Stimulated activated CD8-positive, alpha-beta memory T cell treated with anti-CD3 and anti-CD28 coated beads, Interleukin-15, amount 100 ng/mL, for 1 hour (primary cell): ENCODE measurements around the gene PTPRN.
"Not testable (repeated sequence)": the region's sequence is repeated elsewhere in the genome, so short reads cannot be mapped to it uniquely, and the experiment has no call there.

Experiments
- DNase-seq: peaks from one replicate; pipeline ENCODE4 v3.0.0-alpha.2; 2020; ENCODE audit warnings: low read depth

The PTPRN gene

GRCh38 chr2:219266886-219267285 lies 42.3 kb downstream of the PTPRN start:
- DNase-seq: no peak

- no peak for DNase-seq
Observed at GRCh38 chr2:219266232-219266631, 43.0 kb downstream of the PTPRN start.

GRCh38 chr2:219261024-219261855 lies 48.0 kb downstream of the PTPRN start:
- DNase-seq: no peak

- DNase-seq: not testable (repeated sequence)
Observed at GRCh38 chr2:219258942-219259341, 50.3 kb downstream of the PTPRN start.

- DNase-seq: no peak
Observed at GRCh38 chr2:219254590-219255201, 54.5 kb downstream of the PTPRN start.

- peak; percentile 84 for DNase-seq
Observed at GRCh38 chr2:219253753-219254589, 55.2 kb downstream of the PTPRN start, which contains the start of gene TUBA4A. Gene TUBA4A (minus strand): TSS chr2:219253918. CDS start chr2:219253858, 60 bp downstream.

GRCh38 chr2:219252900-219253752 lies 56.1 kb downstream of the PTPRN start, which contains the start of gene TUBA4B:
Gene TUBA4B (plus strand): TSS chr2:219253243. CDS start chr2:219253408, 165 bp downstream.
- DNase-seq: no peak

- no peak for DNase-seq
Observed at GRCh38 chr2:219252570-219252899, 56.7 kb downstream of the PTPRN start.

GRCh38 chr2:219252084-219252483 lies 57.1 kb downstream of the PTPRN start:
- DNase-seq: no peak

GRCh38 chr2:219251656-219252055 lies 57.5 kb downstream of the PTPRN start:
- DNase-seq: no peak

GRCh38 chr2:219250049-219250781 lies 59.0 kb downstream of the PTPRN start:
- DNase-seq: no peak

GRCh38 chr2:219249203-219249980 lies 59.8 kb downstream of the PTPRN start:
- DNase-seq: no peak

GRCh38 chr2:219248845-219249202 lies 60.4 kb downstream of the PTPRN start:
- DNase-seq: no peak

- DNase-seq: no peak
Observed at GRCh38 chr2:219247678-219248642, 61.2 kb downstream of the PTPRN start.

- DNase-seq: no peak
Observed at GRCh38 chr2:219246559-219246958, 62.6 kb downstream of the PTPRN start.

- DNase-seq: no peak
Observed at GRCh38 chr2:219245899-219246230, 63.3 kb downstream of the PTPRN start.

- peak; percentile 79 for DNase-seq
Observed at GRCh38 chr2:219245148-219245898, 63.9 kb downstream of the PTPRN start, which contains the start of the genes GLB1L and STK16. Gene GLB1L (minus strand): TSS chr2:219245444. CDS start chr2:219243573, 1,871 bp downstream. Gene STK16 (plus strand): TSS chr2:219245479. CDS start chr2:219246000, 521 bp downstream.

- no peak for DNase-seq
Observed at GRCh38 chr2:219244789-219245147, 64.4 kb downstream of the PTPRN start.
